Activated T-cell treated with anti-CD3 and anti-CD28 coated beads for 1 hour (primary cell): ENCODE data around the gene STAT6.

Experiments
- DNase-seq: peaks from one replicate; pipeline ENCODE4 v3.0.0-alpha.2; 2020; ENCODE audit warnings: low read depth

The STAT6 gene

DNA sequence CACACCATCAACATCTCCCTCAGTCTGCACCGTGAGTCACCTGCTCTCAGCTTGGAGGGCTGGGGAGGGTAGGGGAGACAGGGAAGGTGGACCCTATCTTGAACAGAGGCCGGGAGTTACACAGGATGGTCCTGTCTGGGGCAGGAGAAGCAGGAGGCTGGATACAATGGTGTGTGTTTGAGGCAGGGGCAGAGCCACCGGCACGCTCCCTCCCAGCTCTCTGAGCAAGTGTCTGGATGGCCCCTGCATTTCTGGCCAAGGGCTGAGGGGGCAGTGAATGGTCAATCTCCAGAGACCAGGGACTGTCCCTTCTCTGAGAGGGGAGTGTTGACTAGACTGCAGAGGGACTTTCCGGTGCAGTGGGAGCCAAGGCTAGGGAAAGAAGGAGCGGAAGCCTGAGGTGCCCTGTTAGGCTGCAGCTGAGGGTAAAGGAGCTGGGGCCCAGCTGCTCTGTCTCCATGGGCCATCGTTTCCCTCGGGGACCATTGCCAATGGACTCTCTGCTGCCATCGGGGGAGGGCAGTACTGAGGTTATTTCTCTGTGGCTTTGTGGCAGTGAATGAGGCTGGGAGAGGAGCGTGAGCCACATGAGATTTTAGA, 34.4 kb upstream of the STAT6 start:
- DNase-seq: no peak

DNA sequence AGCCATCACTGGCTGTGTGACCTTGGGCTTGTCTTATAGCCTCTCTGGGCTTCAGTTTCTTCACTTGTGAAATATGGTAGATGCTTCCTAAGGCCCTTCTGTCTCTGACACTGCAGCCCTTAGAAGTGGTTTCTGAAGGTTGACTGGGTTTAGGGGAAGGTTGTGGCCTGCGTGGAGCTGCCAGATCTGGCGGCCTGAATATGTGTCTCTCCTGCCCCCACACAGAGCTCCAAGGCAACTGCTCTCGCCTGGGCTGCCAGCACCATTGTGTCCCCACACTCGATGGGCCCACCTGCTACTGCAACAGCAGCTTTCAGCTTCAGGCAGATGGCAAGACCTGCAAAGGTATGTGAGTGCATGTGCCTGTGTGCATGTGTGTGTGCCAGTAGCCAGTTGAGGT, 32.3 kb upstream of the STAT6 start:
- DNase-seq: no peak

DNA sequence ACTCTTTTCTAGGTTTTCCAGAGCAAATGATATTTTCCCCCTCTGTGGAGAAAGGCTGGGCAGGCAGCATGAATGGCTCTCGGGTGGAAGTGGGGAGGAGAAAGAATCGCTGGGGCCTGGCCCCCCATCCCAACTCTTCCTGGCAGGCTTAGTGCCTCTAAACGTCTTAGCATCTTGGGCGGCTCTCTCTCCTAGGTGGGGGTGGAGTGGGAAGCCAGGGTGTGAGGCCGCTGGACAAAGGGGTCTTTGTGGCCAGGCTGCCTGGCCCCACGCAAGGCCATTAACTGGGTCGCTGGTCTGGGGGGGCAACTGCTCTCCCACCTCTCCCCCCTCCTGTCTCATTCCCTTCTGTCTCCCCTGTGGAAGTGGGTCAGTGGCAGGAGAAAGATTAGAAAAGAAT, 31.6 kb upstream of the STAT6 start:
- DNase-seq: no peak

GRCh38 chr12:57142121-57142520, 31.0 kb upstream of the STAT6 start:
- DNase-seq: no peak

DNA sequence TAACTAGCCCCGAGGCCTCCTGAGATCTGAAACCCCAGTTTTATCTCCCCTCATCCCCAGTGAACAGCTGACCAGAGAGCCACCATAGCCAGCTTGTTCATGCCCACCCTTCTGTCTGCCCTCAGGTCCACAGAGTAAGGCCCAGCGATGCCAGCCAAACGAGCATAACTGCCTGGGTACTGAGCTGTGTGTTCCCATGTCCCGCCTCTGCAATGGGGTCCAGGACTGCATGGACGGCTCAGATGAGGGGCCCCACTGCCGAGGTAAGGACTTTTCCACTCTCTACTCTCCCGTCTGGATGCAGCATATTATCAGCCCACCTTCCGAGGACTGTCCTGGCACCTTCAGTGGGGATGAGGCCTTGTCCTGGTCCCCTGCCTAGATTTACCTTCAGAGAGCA, 30.1 kb upstream of the STAT6 start:
- DNase-seq: no peak

GRCh38 chr12:57139796-57140649, 28.9 kb upstream of the STAT6 start:
- DNase-seq: no peak

GRCh38 chr12:57138526-57139272, 27.5 kb upstream of the STAT6 start:
- DNase-seq: no peak

DNA sequence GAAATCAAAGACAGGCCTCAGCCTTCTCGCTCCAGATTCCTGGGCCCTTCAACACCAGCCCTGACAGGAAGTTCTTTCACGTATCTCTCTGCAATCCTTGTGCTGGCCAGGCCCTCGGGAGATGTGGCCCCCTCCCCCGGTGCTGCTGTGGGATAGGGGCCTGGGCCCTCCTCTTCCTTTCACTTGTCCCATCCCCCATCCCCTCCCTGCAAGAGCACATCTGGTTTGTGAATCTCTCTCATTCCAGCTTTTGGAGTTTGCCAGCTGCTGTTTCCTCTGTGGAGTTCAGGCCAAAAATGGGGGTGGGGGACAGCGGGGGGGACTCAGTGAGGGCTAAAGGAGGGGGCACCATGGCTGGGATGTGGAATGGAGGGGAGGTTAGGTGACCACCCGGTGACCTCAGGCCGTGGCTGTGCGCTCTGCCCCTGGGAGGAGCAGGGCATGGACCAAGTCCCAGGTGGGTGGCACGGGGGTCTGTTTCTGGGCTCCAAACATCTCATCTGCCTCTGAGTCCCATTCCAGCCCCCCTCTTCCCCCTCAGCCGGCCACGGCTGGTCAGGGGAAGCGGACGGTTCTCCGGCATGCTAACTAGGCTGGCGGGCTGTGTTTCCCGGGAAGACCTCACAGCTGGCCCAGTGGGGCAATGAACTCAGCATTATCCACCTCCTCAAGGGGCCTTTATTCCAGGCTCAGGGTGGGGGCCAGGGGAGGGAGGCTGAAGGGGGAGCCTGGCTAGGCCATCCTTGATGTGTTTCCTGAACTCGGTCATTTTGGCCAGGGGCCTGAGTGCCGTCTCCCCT, 24.6 kb upstream of the STAT6 start:
- no peak for DNase-seq

GRCh38 chr12:57134949-57135348, 23.8 kb upstream of the STAT6 start:
- no peak for DNase-seq

DNA sequence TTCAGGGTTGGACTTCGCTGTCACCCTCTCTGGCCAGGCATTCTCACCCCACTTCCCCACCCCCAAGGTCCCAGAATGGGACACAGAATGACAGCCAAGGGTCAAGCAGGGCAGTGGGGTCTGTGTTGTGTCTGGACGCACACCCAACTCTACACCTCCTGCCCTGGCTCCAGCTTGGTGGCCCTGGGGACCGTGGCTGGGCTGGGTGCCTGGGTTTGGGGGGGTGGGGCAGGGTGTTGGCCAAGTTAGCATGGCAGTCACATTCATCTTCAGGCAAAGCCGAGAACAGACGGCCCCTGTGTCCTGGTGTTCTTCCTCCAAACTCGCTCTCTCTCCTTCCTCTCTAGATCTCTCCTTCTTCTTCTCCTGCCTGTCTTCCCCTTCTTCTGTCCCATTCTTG, 22.8 kb upstream of the STAT6 start:
- DNase-seq: no peak

DNA sequence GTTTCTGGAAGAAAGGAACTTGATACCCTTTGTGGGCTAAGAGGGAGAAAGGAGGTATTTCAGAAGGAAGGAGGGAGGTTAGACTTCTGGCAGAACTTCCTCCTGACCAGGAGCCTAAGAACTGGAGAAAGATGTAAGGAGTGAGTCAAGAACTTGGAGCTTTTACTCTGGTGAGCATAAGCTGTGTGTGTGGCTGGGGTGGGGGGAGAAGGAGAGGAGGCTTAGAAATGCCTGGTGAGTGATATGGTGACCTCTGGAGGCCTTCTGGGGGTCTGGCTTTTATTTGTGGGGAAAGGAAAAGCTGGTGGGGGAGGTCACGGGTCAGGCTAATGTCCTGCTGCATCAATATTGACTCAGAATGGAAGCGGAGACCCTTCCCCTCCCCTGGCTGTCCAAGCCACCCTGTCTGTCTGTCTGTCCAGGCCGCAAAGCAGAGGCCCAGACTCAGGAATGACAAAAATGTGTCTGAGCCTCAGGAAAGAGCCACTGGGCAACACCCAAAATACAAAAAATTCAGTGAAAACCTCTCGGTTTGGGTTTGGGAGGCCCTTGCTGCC, 21.9 kb upstream of the STAT6 start:
- no peak for DNase-seq

DNA sequence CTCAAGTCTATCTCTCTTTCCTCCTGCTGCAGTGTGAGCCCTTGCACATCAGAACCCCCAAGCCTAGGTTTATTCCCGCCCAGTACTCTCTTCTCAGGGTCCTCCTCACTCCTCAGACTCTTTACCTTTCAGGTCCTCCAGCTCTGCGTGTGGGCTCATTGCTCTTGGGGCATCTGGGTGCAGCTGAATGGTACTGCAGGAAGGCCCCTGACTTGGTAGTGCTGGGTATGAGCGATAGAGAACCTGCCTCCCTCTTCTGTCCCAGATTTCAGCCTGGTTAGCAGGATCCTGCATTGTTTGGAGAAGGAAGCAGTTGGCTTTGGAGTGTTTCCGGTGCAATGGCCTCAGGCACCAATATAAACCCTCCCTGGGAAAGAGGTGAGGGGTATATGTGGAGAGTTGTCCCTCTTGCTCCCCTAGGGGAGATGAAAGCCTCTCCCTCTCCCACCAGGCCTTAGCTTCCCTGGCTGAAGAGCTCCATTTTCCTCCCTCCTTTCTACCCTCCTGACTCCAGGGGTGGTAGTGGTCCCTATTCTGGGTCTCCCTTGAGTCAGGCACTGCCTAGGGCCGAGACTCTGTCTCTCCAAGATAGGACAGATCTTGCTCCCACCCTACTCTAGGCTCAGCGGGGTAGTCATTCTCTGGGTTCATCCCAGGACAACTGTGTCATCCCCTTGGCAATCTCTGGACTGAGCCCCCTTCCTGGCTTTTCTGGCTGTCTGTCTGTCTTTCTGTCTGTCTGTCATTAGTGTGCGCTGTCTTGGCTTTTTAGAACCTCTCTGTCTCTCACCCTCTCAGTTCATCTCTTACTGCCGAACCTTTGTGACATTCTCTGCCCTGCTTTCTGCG, 21.0 kb upstream of the STAT6 start:
- DNase-seq: no peak

DNA sequence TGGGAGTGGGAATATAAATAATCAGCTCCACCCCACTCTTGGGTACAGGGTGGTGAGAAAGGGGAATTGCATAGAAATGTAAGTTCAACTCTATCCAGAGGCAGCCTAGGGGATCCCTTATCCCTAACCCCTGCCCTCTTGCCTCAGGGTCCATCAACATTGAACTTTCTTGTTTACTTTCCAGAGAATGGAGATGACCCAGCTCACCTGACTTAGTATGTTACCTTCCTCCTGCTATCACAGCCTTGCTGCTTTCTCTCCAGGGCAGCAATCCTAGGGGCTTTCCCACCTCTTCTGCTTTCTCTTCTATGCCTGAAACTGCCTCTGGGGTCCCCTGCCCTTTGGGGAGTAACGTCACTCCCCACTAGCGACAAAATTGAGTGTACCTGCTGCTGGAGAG, 19.8 kb upstream of the STAT6 start:
- no peak for DNase-seq

GRCh38 chr12:57129889-57130288, 18.7 kb upstream of the STAT6 start:
- DNase-seq: no peak

DNA sequence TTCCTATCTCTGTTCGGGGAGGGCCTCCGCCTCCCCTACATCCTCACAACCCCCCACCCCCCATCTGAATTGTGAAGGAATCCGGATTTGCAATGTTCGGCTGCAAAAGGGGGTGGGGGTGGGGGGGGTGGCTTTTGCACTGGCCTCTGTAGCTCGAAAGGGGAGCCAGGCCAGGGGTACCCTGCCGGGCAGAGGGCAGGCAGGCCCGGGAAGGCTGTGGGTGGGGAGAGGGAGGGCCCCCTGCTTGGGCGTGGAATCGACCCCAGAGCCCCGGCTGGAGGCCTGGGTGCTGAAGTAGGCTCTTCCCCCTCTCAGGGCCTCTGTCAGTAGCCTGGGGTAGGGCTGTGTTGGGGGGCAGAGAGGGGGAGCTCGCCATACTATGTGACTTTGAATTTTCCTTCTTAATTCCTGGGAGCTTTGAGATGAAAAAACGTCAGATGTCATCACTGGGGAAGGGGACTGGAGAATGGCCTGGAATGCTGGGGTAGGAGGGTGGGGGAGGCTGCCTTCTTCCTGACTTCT, 18.2 kb upstream of the STAT6 start:
- DNase-seq: no peak

DNA sequence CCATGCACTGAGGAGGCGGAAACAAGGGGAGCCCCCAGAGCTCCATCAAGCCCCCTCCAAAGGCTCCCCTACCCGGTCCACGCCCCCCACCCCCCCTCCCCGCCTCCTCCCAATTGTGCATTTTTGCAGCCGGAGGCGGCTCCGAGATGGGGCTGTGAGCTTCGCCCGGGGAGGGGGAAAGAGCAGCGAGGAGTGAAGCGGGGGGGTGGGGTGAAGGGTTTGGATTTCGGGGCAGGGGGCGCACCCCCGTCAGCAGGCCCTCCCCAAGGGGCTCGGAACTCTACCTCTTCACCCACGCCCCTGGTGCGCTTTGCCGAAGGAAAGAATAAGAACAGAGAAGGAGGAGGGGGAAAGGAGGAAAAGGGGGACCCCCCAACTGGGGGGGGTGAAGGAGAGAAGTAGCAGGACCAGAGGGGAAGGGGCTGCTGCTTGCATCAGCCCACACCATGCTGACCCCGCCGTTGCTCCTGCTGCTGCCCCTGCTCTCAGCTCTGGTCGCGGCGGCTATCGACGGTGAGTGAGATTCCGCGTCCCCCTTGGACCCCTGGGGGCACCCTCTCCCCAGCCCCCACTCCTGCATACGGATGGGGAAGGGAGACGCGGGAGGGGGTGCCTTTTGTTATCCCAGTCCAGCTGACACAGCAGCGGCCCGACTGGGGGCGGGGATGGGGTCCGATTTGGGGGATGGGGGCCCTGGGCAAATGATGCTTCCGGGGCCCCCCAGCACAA, 17.5 kb upstream of the STAT6 start:
- no peak for DNase-seq

DNA sequence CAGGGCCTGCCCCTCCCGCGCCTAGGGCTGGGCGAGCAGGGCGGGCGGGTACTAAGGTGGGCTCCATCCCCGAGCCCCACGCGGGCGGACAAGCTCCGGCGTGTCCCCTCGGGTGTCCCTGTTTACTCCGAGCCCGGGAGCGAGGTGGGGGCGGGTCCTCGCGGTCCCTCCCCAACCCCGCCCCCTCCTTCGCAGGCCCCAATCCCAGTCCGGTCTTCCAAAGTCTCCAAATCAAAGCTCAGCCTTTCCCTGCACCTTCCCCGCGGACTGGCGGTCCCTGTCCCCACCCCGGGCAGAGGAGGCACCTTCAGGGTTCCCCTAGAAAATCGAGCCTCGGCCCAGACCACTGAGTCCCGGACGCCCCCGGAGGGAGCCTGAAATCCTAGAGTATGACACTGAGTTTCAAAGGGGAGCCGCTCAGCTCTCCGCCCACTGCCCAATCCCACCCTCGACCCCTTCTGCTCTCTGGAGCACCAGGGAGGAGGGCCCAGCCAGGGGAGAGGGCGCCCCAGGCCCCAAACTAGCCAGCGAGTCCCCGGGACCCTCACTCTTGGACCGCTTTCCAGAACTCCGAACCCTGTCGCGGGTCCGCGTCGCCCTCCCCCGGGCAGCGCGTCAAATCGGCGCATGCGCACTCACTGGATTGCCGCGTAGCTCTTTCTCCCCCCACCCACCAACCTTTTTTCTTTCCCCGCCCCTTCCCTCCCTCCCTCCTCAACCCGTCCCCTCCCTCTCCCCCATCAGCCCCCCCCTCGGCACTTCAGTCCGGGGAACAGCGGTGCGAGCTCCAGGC, 16.8 kb upstream of the STAT6 start, which contains the start of gene LRP1:
TSS of gene LRP1 (plus strand) at position 758 of the 793 bp plus-strand sequence. CDS start 482 bp downstream, outside the sequence.
- peak; percentile 73 for DNase-seq

DNA sequence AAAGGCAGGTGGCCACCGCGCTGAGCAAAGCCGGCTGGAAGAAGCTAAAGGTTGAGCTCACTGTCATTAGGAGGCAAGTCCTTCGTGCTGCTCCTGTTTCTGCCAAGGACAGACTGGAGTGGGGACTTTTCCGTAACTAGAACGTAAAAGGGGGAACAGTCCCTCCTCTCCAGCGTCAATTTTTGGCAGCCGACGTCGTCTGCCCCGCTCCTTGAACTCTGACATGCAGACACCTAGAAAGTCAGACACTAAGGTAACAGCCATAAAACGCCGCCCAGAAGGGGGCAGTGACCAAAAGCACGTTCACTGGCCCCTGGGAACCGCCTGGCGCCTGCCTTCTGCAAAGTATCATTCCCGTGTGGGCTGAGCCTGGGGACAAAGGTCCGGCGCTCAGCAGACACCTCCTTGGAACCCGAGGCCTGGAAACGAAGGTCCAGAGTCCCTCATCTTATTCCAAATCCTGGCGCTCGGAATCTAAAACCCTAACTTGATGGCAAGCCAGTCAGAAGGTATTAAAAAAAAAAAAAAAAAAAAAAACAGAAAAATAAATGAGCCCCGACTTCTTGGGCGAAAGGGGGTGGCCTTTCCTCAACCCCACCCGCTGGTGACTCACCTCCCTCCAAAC, 16.1 kb upstream of the STAT6 start:
- DNase-seq: peak; percentile 17

- no peak for DNase-seq
Measured at GRCh38 chr12:57126561-57126960, 15.4 kb upstream of the STAT6 start.
